A549 (cell line): ENCODE data around the gene FAM78A.

Source experiments
- BHLHE40 ChIP-seq: IDR thresholded peaks from 2 replicates; pipeline ENCODE4 v1.6.1; 2012; ENCODE audit warnings: low read depth, low read length, inconsistent platforms
- EP300 ChIP-seq, 2 experiments: fragments of >200 bp; sonication (Bioruptor Twin); formaldehyde crosslinking; IDR thresholded peaks; 2 replicates in 1 of 2; 3 replicates in 1 of 2; pipeline ENCODE4 v1.6.1; 2016 to 2017
- JUNB ChIP-seq: fragments of >200 bp; sonication (Bioruptor Twin); formaldehyde crosslinking; IDR thresholded peaks from 2 replicates; pipeline ENCODE4 v1.6.1; 2016
- MAZ ChIP-seq: fragments of 150-350 bp; IDR thresholded peaks from 2 replicates; pipeline ENCODE4 v1.6.1; 2014; ENCODE audit warnings: antibody characterized with exemption, low read depth, low read length, borderline replicate concordance
- POLR2A ChIP-seq: IDR thresholded peaks from 2 replicates; pipeline ENCODE4 v1.6.1; 2012; ENCODE audit warnings: mild to moderate bottlenecking, low read length
- POLR2AphosphoS2 ChIP-seq: conservative IDR thresholded peaks from 2 replicates; pipeline ENCODE4 v1.6.1; 2012; ENCODE audit warnings: low read length, improper control_type of control experiment, inconsistent platforms
- ZNF302 ChIP-seq: fragments of 250-450 bp; sonication (Bioruptor Pico); IDR thresholded peaks from 2 replicates; pipeline ENCODE4 v1.9.0; 2021; ENCODE audit warnings: inconsistent platforms, mild to moderate bottlenecking, moderate library complexity
- TF ChIP-seq, protein P1 (sequence below): fragments of >200 bp; sonication (Bioruptor Twin); formaldehyde crosslinking; IDR thresholded peaks from 3 replicates; pipeline ENCODE4 v1.5.1; 2016
- TF ChIP-seq, protein P2 (sequence below): fragments of 200-600 bp; sonication (generic); IDR thresholded peaks from 2 replicates; pipeline ENCODE4 v1.6.1; 2016; ENCODE audit warnings: antibody characterized with exemption, mild to moderate bottlenecking, moderate library complexity
- TF ChIP-seq, protein P3 (sequence below): fragments of >200 bp; sonication (Bioruptor Twin); formaldehyde crosslinking; IDR thresholded peaks from 3 replicates; pipeline ENCODE4 v1.6.1; 2016
- TF ChIP-seq, protein P4 (sequence below): IDR thresholded peaks from 2 replicates; pipeline ENCODE4 v1.6.1; 2012; ENCODE audit warnings: low read depth, borderline replicate concordance

DNA sequence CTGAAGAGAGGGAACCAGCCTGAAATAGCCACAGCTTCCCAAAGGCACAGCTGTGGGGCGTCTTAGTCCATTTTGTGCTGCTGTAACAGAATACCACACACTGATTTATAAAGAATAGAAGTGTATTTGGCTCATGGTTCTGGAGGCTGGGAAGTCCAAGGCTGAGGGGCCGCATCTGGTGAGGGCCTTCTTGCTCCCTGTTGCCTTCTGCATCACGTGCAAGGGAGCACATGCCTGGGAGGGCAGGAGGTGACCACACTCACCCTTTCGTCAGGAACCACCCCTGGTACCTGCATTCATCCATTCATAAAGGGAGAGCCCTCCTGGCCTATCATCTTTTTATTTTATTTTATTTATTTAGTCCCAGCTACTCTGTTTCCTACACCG, 23.6 kb upstream of the FAM78A start:
- TF ChIP-seq, protein P1, sequence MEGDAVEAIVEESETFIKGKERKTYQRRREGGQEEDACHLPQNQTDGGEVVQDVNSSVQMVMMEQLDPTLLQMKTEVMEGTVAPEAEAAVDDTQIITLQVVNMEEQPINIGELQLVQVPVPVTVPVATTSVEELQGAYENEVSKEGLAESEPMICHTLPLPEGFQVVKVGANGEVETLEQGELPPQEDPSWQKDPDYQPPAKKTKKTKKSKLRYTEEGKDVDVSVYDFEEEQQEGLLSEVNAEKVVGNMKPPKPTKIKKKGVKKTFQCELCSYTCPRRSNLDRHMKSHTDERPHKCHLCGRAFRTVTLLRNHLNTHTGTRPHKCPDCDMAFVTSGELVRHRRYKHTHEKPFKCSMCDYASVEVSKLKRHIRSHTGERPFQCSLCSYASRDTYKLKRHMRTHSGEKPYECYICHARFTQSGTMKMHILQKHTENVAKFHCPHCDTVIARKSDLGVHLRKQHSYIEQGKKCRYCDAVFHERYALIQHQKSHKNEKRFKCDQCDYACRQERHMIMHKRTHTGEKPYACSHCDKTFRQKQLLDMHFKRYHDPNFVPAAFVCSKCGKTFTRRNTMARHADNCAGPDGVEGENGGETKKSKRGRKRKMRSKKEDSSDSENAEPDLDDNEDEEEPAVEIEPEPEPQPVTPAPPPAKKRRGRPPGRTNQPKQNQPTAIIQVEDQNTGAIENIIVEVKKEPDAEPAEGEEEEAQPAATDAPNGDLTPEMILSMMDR = no peak
- TF ChIP-seq BHLHE40 = no peak
- no peak for TF ChIP-seq ZNF302
- TF ChIP-seq, protein P2, sequence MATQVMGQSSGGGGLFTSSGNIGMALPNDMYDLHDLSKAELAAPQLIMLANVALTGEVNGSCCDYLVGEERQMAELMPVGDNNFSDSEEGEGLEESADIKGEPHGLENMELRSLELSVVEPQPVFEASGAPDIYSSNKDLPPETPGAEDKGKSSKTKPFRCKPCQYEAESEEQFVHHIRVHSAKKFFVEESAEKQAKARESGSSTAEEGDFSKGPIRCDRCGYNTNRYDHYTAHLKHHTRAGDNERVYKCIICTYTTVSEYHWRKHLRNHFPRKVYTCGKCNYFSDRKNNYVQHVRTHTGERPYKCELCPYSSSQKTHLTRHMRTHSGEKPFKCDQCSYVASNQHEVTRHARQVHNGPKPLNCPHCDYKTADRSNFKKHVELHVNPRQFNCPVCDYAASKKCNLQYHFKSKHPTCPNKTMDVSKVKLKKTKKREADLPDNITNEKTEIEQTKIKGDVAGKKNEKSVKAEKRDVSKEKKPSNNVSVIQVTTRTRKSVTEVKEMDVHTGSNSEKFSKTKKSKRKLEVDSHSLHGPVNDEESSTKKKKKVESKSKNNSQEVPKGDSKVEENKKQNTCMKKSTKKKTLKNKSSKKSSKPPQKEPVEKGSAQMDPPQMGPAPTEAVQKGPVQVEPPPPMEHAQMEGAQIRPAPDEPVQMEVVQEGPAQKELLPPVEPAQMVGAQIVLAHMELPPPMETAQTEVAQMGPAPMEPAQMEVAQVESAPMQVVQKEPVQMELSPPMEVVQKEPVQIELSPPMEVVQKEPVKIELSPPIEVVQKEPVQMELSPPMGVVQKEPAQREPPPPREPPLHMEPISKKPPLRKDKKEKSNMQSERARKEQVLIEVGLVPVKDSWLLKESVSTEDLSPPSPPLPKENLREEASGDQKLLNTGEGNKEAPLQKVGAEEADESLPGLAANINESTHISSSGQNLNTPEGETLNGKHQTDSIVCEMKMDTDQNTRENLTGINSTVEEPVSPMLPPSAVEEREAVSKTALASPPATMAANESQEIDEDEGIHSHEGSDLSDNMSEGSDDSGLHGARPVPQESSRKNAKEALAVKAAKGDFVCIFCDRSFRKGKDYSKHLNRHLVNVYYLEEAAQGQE = no peak
- TF ChIP-seq, protein P3, sequence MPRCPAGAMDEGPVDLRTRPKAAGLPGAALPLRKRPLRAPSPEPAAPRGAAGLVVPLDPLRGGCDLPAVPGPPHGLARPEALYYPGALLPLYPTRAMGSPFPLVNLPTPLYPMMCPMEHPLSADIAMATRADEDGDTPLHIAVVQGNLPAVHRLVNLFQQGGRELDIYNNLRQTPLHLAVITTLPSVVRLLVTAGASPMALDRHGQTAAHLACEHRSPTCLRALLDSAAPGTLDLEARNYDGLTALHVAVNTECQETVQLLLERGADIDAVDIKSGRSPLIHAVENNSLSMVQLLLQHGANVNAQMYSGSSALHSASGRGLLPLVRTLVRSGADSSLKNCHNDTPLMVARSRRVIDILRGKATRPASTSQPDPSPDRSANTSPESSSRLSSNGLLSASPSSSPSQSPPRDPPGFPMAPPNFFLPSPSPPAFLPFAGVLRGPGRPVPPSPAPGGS = no peak
- no peak for TF ChIP-seq MAZ
- no peak for TF ChIP-seq POLR2A
- TF ChIP-seq, protein P4, sequence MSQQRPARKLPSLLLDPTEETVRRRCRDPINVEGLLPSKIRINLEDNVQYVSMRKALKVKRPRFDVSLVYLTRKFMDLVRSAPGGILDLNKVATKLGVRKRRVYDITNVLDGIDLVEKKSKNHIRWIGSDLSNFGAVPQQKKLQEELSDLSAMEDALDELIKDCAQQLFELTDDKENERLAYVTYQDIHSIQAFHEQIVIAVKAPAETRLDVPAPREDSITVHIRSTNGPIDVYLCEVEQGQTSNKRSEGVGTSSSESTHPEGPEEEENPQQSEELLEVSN = no peak
- no peak for TF ChIP-seq EP300 (IDR thresholded peaks at IDR 0.05)
- TF ChIP-seq POLR2AphosphoS2 = no peak
- no peak for TF ChIP-seq JUNB
